SU-DHL-6 (cell line): ENCODE data around the gene ZNF454.

ENCODE experiments used
- H2AFZ ChIP-seq: fragments of 200-600 bp; sonication (generic); 2 replicates; pipeline ENCODE4 v1.6.1; 2014; ENCODE audit warnings: low read depth, mild to moderate bottlenecking, moderate library complexity, mixed read lengths, antibody characterized with exemption, low read length; ENCODE audit not compliant: severe bottlenecking
- H3F3A ChIP-seq: fragments of 200-600 bp; shearing (Covaris generic); 2 replicates; pipeline ENCODE4 v1.6.0; 2016; ENCODE audit warnings: antibody characterized with exemption, mild to moderate bottlenecking; ENCODE audit not compliant: insufficient read depth
- H3K27ac ChIP-seq: fragments of 200-600 bp; sonication (generic); 2 replicates; pipeline ENCODE4 v1.5.1; 2016; ENCODE audit warnings: low read depth, mild to moderate bottlenecking, low read length, moderate library complexity, mixed read lengths
- H3K27me3 ChIP-seq: fragments of 200-600 bp; sonication (generic), shearing (Covaris generic); 2 replicates; pipeline ENCODE4 v1.6.0; 2014; ENCODE audit warnings: mild to moderate bottlenecking, low read length
- H3K36me3 ChIP-seq: fragments of 200-600 bp; sonication (generic); 2 replicates; pipeline ENCODE4 v1.6.1; 2014; ENCODE audit warnings: mild to moderate bottlenecking, low read length, mixed read lengths
- H3K4me2 ChIP-seq: fragments of 300-600, 200-600 bp; shearing (Covaris generic), sonication (generic); 2 replicates; pipeline ENCODE4 v1.6.0; 2014; ENCODE audit warnings: low read length, low read depth, mild to moderate bottlenecking; ENCODE audit not compliant: poor library complexity, severe bottlenecking
- H3K4me3 ChIP-seq: fragments of 200-600 bp; sonication (generic); 2 replicates; pipeline ENCODE4 v1.5.1; 2014; ENCODE audit warnings: antibody characterized with exemption, low read length, mild to moderate bottlenecking, mixed read lengths; ENCODE audit not compliant: insufficient read depth, poor library complexity, severe bottlenecking
- H3K79me2 ChIP-seq: fragments of 200-600 bp; sonication (generic); 2 replicates; pipeline ENCODE4 v1.6.1; 2014; ENCODE audit warnings: mild to moderate bottlenecking, low read length, moderate library complexity; ENCODE audit not compliant: insufficient read depth
- H3K9ac ChIP-seq: fragments of 200-600 bp; sonication (generic); 2 replicates; pipeline ENCODE4 v1.7.0; 2014; ENCODE audit warnings: mild to moderate bottlenecking, low read length
- H3K9me2 ChIP-seq: fragments of 200-600 bp; sonication (generic); replicated peaks from 2 replicates; pipeline ENCODE4 v1.6.1; 2014; ENCODE audit warnings: low read length; ENCODE audit not compliant: insufficient read depth
- H3K9me3 ChIP-seq: fragments of 200-600 bp; sonication (generic); 2 replicates; pipeline ENCODE4 v1.6.1; 2014; ENCODE audit warnings: low read length, mixed read lengths; ENCODE audit not compliant: insufficient read depth
- H4K20me1 ChIP-seq: fragments of 200-600 bp; sonication (generic); 2 replicates; pipeline ENCODE4 v1.6.1; 2014; ENCODE audit warnings: low read depth, mild to moderate bottlenecking, antibody characterized with exemption, low read length, moderate library complexity, mixed read lengths
- EZH2phosphoT487 ChIP-seq: fragments of 200-600 bp; sonication (generic), shearing (Covaris generic); conservative IDR thresholded peaks from 2 replicates; pipeline ENCODE4 v1.6.1; 2018; ENCODE audit warnings: mild to moderate bottlenecking, antibody characterized with exemption, low read length, moderate library complexity, mixed read lengths
- TF ChIP-seq, protein P1 (sequence below): fragments of 200-600 bp; sonication (generic); IDR thresholded peaks from one replicate; pipeline ENCODE4 v1.5.1; 2017; ENCODE audit warnings: antibody characterized with exemption, mild to moderate bottlenecking, low read length, moderate library complexity; ENCODE audit not compliant: insufficient read depth, poor library complexity, severe bottlenecking

The ZNF454 gene

GRCh38 chr5:178996156-178996555, 55.2 kb downstream of the ZNF454 start:
- Histone ChIP-seq H3K79me2 (no peaks in the 10 kb centered on the region), H3K9ac (no peak overlapping the region), H3K4me2 (no peak overlapping the region), H3K9me3 (no peaks in the 10 kb centered on the region), H2AFZ (no peak overlapping the region), H3K9me2 (no peaks in the 10 kb centered on the region), H3K27ac (no peak overlapping the region), H4K20me1 (no peaks in the 10 kb centered on the region), H3K36me3 (no peaks in the 10 kb centered on the region), H3K27me3 (no peaks in the 10 kb centered on the region), H3F3A (no peaks in the 10 kb centered on the region), H3K4me3 (no peak overlapping the region)
- TF ChIP-seq, protein P1, sequence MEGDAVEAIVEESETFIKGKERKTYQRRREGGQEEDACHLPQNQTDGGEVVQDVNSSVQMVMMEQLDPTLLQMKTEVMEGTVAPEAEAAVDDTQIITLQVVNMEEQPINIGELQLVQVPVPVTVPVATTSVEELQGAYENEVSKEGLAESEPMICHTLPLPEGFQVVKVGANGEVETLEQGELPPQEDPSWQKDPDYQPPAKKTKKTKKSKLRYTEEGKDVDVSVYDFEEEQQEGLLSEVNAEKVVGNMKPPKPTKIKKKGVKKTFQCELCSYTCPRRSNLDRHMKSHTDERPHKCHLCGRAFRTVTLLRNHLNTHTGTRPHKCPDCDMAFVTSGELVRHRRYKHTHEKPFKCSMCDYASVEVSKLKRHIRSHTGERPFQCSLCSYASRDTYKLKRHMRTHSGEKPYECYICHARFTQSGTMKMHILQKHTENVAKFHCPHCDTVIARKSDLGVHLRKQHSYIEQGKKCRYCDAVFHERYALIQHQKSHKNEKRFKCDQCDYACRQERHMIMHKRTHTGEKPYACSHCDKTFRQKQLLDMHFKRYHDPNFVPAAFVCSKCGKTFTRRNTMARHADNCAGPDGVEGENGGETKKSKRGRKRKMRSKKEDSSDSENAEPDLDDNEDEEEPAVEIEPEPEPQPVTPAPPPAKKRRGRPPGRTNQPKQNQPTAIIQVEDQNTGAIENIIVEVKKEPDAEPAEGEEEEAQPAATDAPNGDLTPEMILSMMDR = no peak
- no peak for TF ChIP-seq EZH2phosphoT487

DNA sequence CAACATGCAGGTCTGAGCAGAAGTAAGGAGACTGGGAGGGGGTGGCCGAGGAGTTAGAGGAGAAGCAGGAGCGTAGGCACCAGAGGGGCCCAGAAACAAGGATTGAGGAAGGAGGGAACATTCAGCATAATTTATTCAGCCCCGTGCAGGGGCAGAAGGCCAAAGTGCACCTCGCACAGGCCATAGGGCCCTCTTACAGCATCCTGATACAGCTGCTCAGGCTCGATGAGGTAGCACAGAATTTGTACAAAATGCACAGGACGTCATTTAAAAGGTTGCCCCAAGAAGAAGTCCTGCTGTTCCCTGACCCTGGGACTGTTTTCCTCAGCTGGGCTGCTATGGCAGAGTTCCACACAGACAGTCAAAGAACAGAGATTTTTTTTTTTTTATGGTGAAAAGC, 56.2 kb downstream of the ZNF454 start:
- H3K36me3 ChIP-seq = no peaks in the 10 kb centered on the region
- H3K27me3 ChIP-seq = no peaks in the 10 kb centered on the region
- H2AFZ ChIP-seq = no peak overlapping the region
- H3K9me2 ChIP-seq = no peaks in the 10 kb centered on the region
- H4K20me1 ChIP-seq = no peaks in the 10 kb centered on the region
- H3K9me3 ChIP-seq = no peaks in the 10 kb centered on the region
- no peak overlapping the region for H3K27ac ChIP-seq
- no peak overlapping the region for H3K4me2 ChIP-seq
- no peak overlapping the region for H3K4me3 ChIP-seq
- H3K79me2 ChIP-seq = no peaks in the 10 kb centered on the region
- H3F3A ChIP-seq = no peaks in the 10 kb centered on the region
- H3K9ac ChIP-seq = no peak overlapping the region
- no peak for TF ChIP-seq EZH2phosphoT487
- TF ChIP-seq, protein P1 = no peak

- Histone ChIP-seq H3K9me2 (no peaks in the 10 kb centered on the region), H3K27ac (no peak overlapping the region), H3K36me3 (no peaks in the 10 kb centered on the region), H3K9me3 (no peaks in the 10 kb centered on the region), H3F3A (no peaks in the 10 kb centered on the region), H2AFZ (no peak overlapping the region), H3K79me2 (no peaks in the 10 kb centered on the region), H4K20me1 (no peaks in the 10 kb centered on the region), H3K9ac (no peak overlapping the region), H3K4me3 (no peak overlapping the region), H3K27me3 (no peaks in the 10 kb centered on the region), H3K4me2 (no peak overlapping the region)
- no peak for TF ChIP-seq EZH2phosphoT487
- TF ChIP-seq, protein P1 = no peak
Observed at GRCh38 chr5:178998441-178998840, 57.4 kb downstream of the ZNF454 start.
